ENCODE data around the gene ZNF467.

The ZNF467 gene

GRCh38 chr7:149723795-149724495 lies 49.4 kb downstream of the ZNF467 start:
- H3K9me3 ChIP-seq (replicated peaks; ENCODE audit: insufficient read depth, low read length) = no peaks in the 10 kb centered on the region
- H3K9ac ChIP-seq (ENCODE audit: low read length) = no peak overlapping the region
- no peak overlapping the region for H3K27ac ChIP-seq (ENCODE audit: low read length)
- DNase-seq = no peak
- H3F3A ChIP-seq (ENCODE audit: insufficient read depth, low read length) = no peaks in the 10 kb centered on the region
- TF ChIP-seq EZH2phosphoT487 (IDR thresholded peaks at IDR 0.05; ENCODE audit: low read length) (no peak), EZH2 (optimal IDR thresholded peaks at IDR 0.05; ENCODE audit: low read depth, low read length) (no peak), CTCF (IDR thresholded peaks at IDR 0.05; ENCODE audit: low read length) (no peak)
- H3K36me3 ChIP-seq (replicated peaks; ENCODE audit: insufficient read depth, low read length) = no peaks in the 10 kb centered on the region
- H3K27me3 ChIP-seq (replicated peaks; ENCODE audit: insufficient read depth, low read length) = no peaks in the 10 kb centered on the region
- no peaks in the 10 kb centered on the region for H3K79me2 ChIP-seq (ENCODE audit: low read length)
- no peak overlapping the region for H3K4me3 ChIP-seq (ENCODE audit: low read length)
- no peaks in the 10 kb centered on the region for H3K4me1 ChIP-seq (ENCODE audit: low read length)
- no peaks in the 10 kb centered on the region for H4K20me1 ChIP-seq (ENCODE audit: insufficient read depth, low read length)
- H2AFZ ChIP-seq (ENCODE audit: low read length) = no peak overlapping the region
- no peaks in the 10 kb centered on the region for H3K9me2 ChIP-seq (replicated peaks; ENCODE audit: insufficient read depth, low read length)
- no peak overlapping the region for H3K4me2 ChIP-seq (ENCODE audit: low read depth, low read length)

- Histone ChIP-seq H3K27ac (ENCODE audit: low read length) (no peak overlapping the region), H3K4me2 (ENCODE audit: low read depth, low read length) (no peak overlapping the region), H3K4me1 (ENCODE audit: low read length) (no peaks in the 10 kb centered on the region), H3K9ac (ENCODE audit: low read length) (no peak overlapping the region), H3K4me3 (ENCODE audit: low read length) (no peak overlapping the region), H3K27me3 (replicated peaks; ENCODE audit: insufficient read depth, low read length) (no peaks in the 10 kb centered on the region), H2AFZ (ENCODE audit: low read length) (no peak overlapping the region), H4K20me1 (ENCODE audit: insufficient read depth, low read length) (no peaks in the 10 kb centered on the region), H3K36me3 (replicated peaks; ENCODE audit: insufficient read depth, low read length) (no peaks in the 10 kb centered on the region), H3K79me2 (ENCODE audit: low read length) (no peaks in the 10 kb centered on the region), H3K9me2 (replicated peaks; ENCODE audit: insufficient read depth, low read length) (no peaks in the 10 kb centered on the region), H3F3A (ENCODE audit: insufficient read depth, low read length) (no peaks in the 10 kb centered on the region), H3K9me3 (replicated peaks; ENCODE audit: insufficient read depth, low read length) (no peaks in the 10 kb centered on the region)
- TF ChIP-seq EZH2phosphoT487 (IDR thresholded peaks at IDR 0.05; ENCODE audit: low read length) (no peak), CTCF (IDR thresholded peaks at IDR 0.05; ENCODE audit: low read length) (no peak), EZH2 (optimal IDR thresholded peaks at IDR 0.05; ENCODE audit: low read depth, low read length) (no peak)
- DNase-seq = no peak
Measured at GRCh38 chr7:149723082-149723767, 50.2 kb downstream of the ZNF467 start.

- Histone ChIP-seq H3K36me3 (replicated peaks; ENCODE audit: insufficient read depth, low read length) (no peaks in the 10 kb centered on the region), H2AFZ (ENCODE audit: low read length) (no peak overlapping the region), H3K4me2 (ENCODE audit: low read depth, low read length) (no peak overlapping the region), H3K9me2 (replicated peaks; ENCODE audit: insufficient read depth, low read length) (no peaks in the 10 kb centered on the region), H3K4me1 (ENCODE audit: low read length) (no peaks in the 10 kb centered on the region), H3K4me3 (ENCODE audit: low read length) (no peak overlapping the region), H3K27me3 (replicated peaks; ENCODE audit: insufficient read depth, low read length) (no peaks in the 10 kb centered on the region), H3F3A (ENCODE audit: insufficient read depth, low read length) (no peaks in the 10 kb centered on the region), H3K9ac (ENCODE audit: low read length) (no peak overlapping the region), H3K9me3 (replicated peaks; ENCODE audit: insufficient read depth, low read length) (no peaks in the 10 kb centered on the region), H3K79me2 (ENCODE audit: low read length) (no peaks in the 10 kb centered on the region), H4K20me1 (ENCODE audit: insufficient read depth, low read length) (no peaks in the 10 kb centered on the region), H3K27ac (ENCODE audit: low read length) (no peak overlapping the region)
- DNase-seq = no peak
- TF ChIP-seq EZH2 (optimal IDR thresholded peaks at IDR 0.05; ENCODE audit: low read depth, low read length) = no peak
- no peak for TF ChIP-seq EZH2phosphoT487 (IDR thresholded peaks at IDR 0.05; ENCODE audit: low read length)
- no peak for TF ChIP-seq CTCF (IDR thresholded peaks at IDR 0.05; ENCODE audit: low read length)
Measured at GRCh38 chr7:149722356-149722957, 50.9 kb downstream of the ZNF467 start.
